B cell (primary cell): ENCODE results near the gene HSP90AB1. TPM values are rescaled to one million over a fixed set of nuclear protein-coding genes. Genes with fewer than 3 reads are reported as not detected.

ENCODE experiments used
- ATAC-seq: fragments of 200-7000 bp; cut with Tn5 transposase; one replicate; pipeline ENCODE4 v1.10.0; 2021; ENCODE audit warnings: low read depth, mild to moderate bottlenecking, moderate number of reproducible peaks, moderate library complexity
- CTCF ChIA-PET: fragments of 350-600 bp; sonication (Branson Sonifier 250); formaldehyde crosslinking; loops from one replicate; lab custom pipeline; 2021; ENCODE audit warnings: antibody characterized with exemption, inconsistent platforms; lab: Charles Lee
- POLR2A ChIA-PET: fragments of 350-600 bp; sonication (Branson Sonifier 250); formaldehyde crosslinking; loops from one replicate; lab custom pipeline; 2021; ENCODE audit warnings: antibody characterized with exemption; lab: Charles Lee
- DNase-seq: peaks from one replicate; pipeline ENCODE4 v3.0.0; 2013
- H2AFZ ChIP-seq: 2 replicates; pipeline ENCODE4 v1.6.1; 2012; ENCODE audit warnings: mild to moderate bottlenecking, low read depth, low read length; ENCODE audit not compliant: insufficient read depth, poor library complexity, severe bottlenecking
- H3K27ac ChIP-seq, 2 donors: 1 replicate in 1 of 2; 2 replicates in 1 of 2; pipeline ENCODE4 v1.5.1; 2012 to 2013; ENCODE audit warnings: low read length in 2 of 2, mild to moderate bottlenecking in 2 of 2, moderate library complexity in 1 of 2
- H3K27me3 ChIP-seq, 4 experiments: fragments of 200-600 bp in 1 of 4; sonication (generic) in 1 of 4; replicated peaks in 1 of 4; 1 replicate in 2 of 4; 2 replicates in 2 of 4; pipeline versions ENCODE4 v1.6.1 to v1.7.0; 2013 to 2016; ENCODE audit warnings: low read length in 3 of 4, mild to moderate bottlenecking in 2 of 4, mixed read lengths in 1 of 4, moderate library complexity in 1 of 4; ENCODE audit not compliant: insufficient read depth in 4 of 4, control insufficient read depth in 3 of 4; ENCODE audit errors: control extremely low read depth in 1 of 4
- H3K36me3 ChIP-seq, 2 experiments: replicated peaks in 1 of 2; 1 replicate in 1 of 2; 2 replicates in 1 of 2; pipeline versions ENCODE4 v1.6.1 to v1.7.1; 2013; ENCODE audit warnings: low read length in 1 of 2; ENCODE audit not compliant: insufficient read depth in 2 of 2, control insufficient read depth in 1 of 2; ENCODE audit errors: control extremely low read depth in 1 of 2, extremely low read depth in 1 of 2
- H3K4me1 ChIP-seq, 2 donors: fragments of 200-600 bp in 1 of 2; sonication (generic) in 1 of 2; 1 replicate in 1 of 2; 2 replicates in 1 of 2; pipeline versions ENCODE4 v1.5.1 to v1.6.1; 2013 to 2017; ENCODE audit warnings: low read length in 2 of 2; ENCODE audit not compliant: control insufficient read depth in 2 of 2, insufficient read depth in 2 of 2
- H3K4me2 ChIP-seq: replicated peaks from 2 replicates; pipeline ENCODE3; 2012; ENCODE audit warnings: mild to moderate bottlenecking, low read depth, low read length; ENCODE audit not compliant: poor library complexity, severe bottlenecking
- H3K4me3 ChIP-seq, 5 experiments: fragments of 200-600 bp in 1 of 5; sonication (generic) in 1 of 5; 1 replicate in 3 of 5; 2 replicates in 2 of 5; pipeline versions ENCODE4 v1.5.1 to v1.7.0; 2011 to 2016; ENCODE audit warnings: low read length in 4 of 5, mild to moderate bottlenecking in 4 of 5, low read depth in 2 of 5, control low read depth in 1 of 5, moderate library complexity in 1 of 5; ENCODE audit not compliant: insufficient read depth in 1 of 5; ENCODE audit errors: control extremely low read depth in 1 of 5, extremely low read depth in 1 of 5
- H3K79me2 ChIP-seq: fragments of 200-600 bp; sonication (generic); one replicate; pipeline ENCODE4 v1.6.0; 2016; ENCODE audit warnings: low read length; ENCODE audit not compliant: control insufficient read depth, insufficient read depth
- H3K9ac ChIP-seq: fragments of 200-600 bp; sonication (generic); 2 replicates; pipeline ENCODE4 v1.6.1; 2017; ENCODE audit warnings: mild to moderate bottlenecking, low read length, moderate library complexity
- H3K9me3 ChIP-seq, 3 donors: one replicate each; pipeline versions ENCODE4 v1.6.1 to v1.7.1; 2013; ENCODE audit warnings: low read length in 2 of 3; ENCODE audit not compliant: control insufficient read depth in 2 of 3, insufficient read depth in 1 of 3; ENCODE audit errors: control extremely low read depth in 1 of 3
- H4K20me1 ChIP-seq: 2 replicates; pipeline ENCODE4 v1.6.0; 2012; ENCODE audit warnings: mild to moderate bottlenecking, low read length; ENCODE audit not compliant: insufficient read depth, control insufficient read depth, poor library complexity, severe bottlenecking
- H3K27ac Mint-ChIP-seq: one replicate; pipeline ENCODE4 v1.8.0; 2021; ENCODE audit warnings: mixed read lengths
- H3K27me3 Mint-ChIP-seq: one replicate; pipeline ENCODE4 v1.8.0; 2021; ENCODE audit warnings: mixed read lengths
- H3K4me1 Mint-ChIP-seq: one replicate; pipeline ENCODE4 v1.8.0; 2021; ENCODE audit warnings: mixed read lengths
- H3K4me3 Mint-ChIP-seq: one replicate; pipeline ENCODE4 v1.8.0; 2021; ENCODE audit warnings: mixed read lengths
- H3K9me3 Mint-ChIP-seq: one replicate; pipeline ENCODE4 v1.8.0; 2022; ENCODE audit warnings: mixed read lengths; ENCODE audit not compliant: insufficient read depth
- CTCF ChIP-seq: fragments of 200-600 bp; IDR thresholded peaks from one replicate; pipeline ENCODE4 v1.8.0; 2022; ENCODE audit warnings: antibody characterized with exemption, mild to moderate bottlenecking
- EZH2 ChIP-seq: IDR thresholded peaks from 2 replicates; pipeline ENCODE4 v1.6.1; 2012; ENCODE audit warnings: borderline replicate concordance, low read depth, mild to moderate bottlenecking, moderate library complexity, low read length; ENCODE audit not compliant: insufficient read depth, poor library complexity, severe bottlenecking
- WGBS: methylation state at CpG from one replicate; pipeline ENCODE4 v1.1.5; 2013; ENCODE audit warnings: missing lambda C conversion rate; ENCODE audit not compliant: insufficient coverage; 5-methylcytosine and 5-hydroxymethylcytosine counted together
- intact Hi-C: fragments of 100-400 bp; cut with micrococcal nuclease; formaldehyde crosslinking; loops from one replicate; pipeline ENCODE4 v1.10.0; 2022
- polyA plus RNA-seq: library from polyadenylated mRNA; depleted of rRNA; stranded (reverse); fragments of >200 nt; gene quantifications from 2 replicates; pipeline ENCODE4 v1.2.3, GENCODE V29; 2012
- total RNA-seq, 2 donors: library from RNA; stranded (reverse); fragments of 120-200 nt in 1 of 2; gene quantifications; 1 replicate in 1 of 2; 2 replicates in 1 of 2; pipeline versions ENCODE4 v1.2.3 to v1.2.4, GENCODE V29; 2013 to 2022

The HSP90AB1 gene
- total and polyA plus RNA-seq, 2 donors (not counting 1 experiment from before 2014, with no cell fraction given), result 395 to 645 TPM

DNA sequence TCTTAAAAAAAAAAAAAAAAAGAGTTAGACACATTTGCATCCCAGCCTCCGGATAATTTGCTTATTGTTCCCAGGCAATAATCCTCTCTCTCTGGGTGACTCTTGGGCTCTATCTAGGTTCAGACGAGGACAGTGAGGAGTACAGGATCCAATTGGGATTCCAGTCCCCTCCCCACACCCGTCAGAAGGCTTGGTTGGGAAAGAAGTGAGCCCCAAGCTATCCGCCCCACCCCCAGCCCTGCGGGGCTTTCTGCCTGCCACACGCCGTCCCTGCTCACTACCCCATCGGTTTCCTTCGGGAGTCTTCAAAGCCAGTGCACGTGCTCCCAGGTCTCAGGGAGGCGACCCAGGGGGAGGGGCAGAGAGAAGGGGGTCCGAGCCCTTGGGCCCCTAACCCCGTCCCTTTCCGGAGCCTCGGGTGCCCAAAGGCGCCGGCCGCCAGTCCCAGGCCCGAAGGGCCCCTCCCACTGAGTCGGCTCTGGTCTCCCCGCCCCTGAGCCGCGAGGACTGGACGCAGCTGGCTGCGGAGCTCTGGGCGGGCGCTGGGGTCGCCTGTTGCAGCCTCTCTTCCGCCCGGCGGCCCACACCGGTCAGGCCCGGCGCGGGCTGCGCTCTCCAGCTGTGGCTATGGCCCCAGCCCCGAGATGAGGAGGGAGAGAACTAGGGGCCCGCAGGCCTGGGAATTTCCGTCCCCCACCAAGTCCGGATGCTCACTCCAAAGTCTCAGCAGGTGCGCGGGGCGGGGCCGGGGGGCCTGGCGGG is 27.7 kb upstream of the HSP90AB1 start:
- Histone ChIP-seq H3K27me3 (peaks cover 0 to 2% (median 0%) of the 10 kb centered on the region in 4 experiments), H3K4me3 (peak overlapping the region in 4 of 5 experiments; percentile 45 to 59 (median 54)), H4K20me1 (no peaks in the 10 kb centered on the region), H3K79me2 (no peaks in the 10 kb centered on the region), H3K27ac (no peak overlapping the region), H3K4me2 (peak overlapping the region; percentile 97), H3K9me3 (no peaks in the 10 kb centered on the region), H3K36me3 (no peaks in the 10 kb centered on the region), H3K9ac (peak overlapping the region; percentile 67), H3K4me1 (peaks cover 22 to 40% of the 10 kb centered on the region in 2 donors), H2AFZ (peak overlapping the region; percentile 87)
- H3K27me3 Mint-ChIP-seq, result no peaks in the 10 kb centered on the region
- no peak overlapping the region for H3K27ac Mint-ChIP-seq
- peak; percentile 37 for ATAC-seq
- no peak for TF ChIP-seq EZH2
- no peak for TF ChIP-seq CTCF
- peaks cover 36% of the 10 kb centered on the region for H3K4me1 Mint-ChIP-seq
- peak overlapping the region; percentile 85 for H3K4me3 Mint-ChIP-seq
- no peaks in the 10 kb centered on the region for H3K9me3 Mint-ChIP-seq
- 2% methylated on average over 31 of the region's 45 CpGs for WGBS
- ChIA-PET POLR2A (interaction anchor here (0.7 to 2.4 kb wide), 4 partner anchors 17 to 45 kb away, joined by 3 to 11 read pairs (median 5); partner anchors contain the start of gene HSP90AB1), CTCF (interaction anchor here (0.7 to 1.1 kb wide), 3 partner anchors 11 to 94 kb away, joined by 3 read pairs; partner anchors contain the start of gene AARS2)
- intact Hi-C loops, result no loop called here
- peak; percentile 68 for DNase-seq
